HL-60 (cell line): ENCODE results near the gene AFAP1.

Source experiments
- DNase-seq, 2 experiments: peaks; one replicate each; pipeline ENCODE4 v3.0.0-alpha.2; 2010 to 2020; ENCODE audit warnings: low read depth in 1 of 2, low spot score in 1 of 2
- H3K27ac ChIP-seq: fragments of 250-450 bp; sonication (Bioruptor Pico); replicated peaks from 2 replicates; pipeline ENCODE4 v1.5.1; 2020; ENCODE audit warnings: mild to moderate bottlenecking, moderate library complexity
- H3K27me3 ChIP-seq: fragments of 250-450 bp; sonication (Bioruptor Pico); 2 replicates; pipeline ENCODE4 v1.5.1; 2021; ENCODE audit warnings: mild to moderate bottlenecking, moderate library complexity; ENCODE audit not compliant: insufficient read depth, poor library complexity, severe bottlenecking
- H3K4me3 ChIP-seq: replicated peaks from 2 replicates; pipeline ENCODE4 v1.5.1; 2011; ENCODE audit warnings: mild to moderate bottlenecking, control low read depth, low read length; ENCODE audit not compliant: insufficient read depth
- CTCF ChIP-seq: IDR thresholded peaks from one replicate; pipeline ENCODE4 v1.5.1; 2011; ENCODE audit warnings: low read length, control low read depth, inconsistent platforms; ENCODE audit not compliant: insufficient read depth
- GABPA ChIP-seq: IDR thresholded peaks from 2 replicates; pipeline ENCODE4 v1.6.1; 2012; ENCODE audit warnings: low read depth
- POLR2AphosphoS5 ChIP-seq: IDR thresholded peaks from 2 replicates; pipeline ENCODE4 v1.6.1; 2012; ENCODE audit warnings: low read depth
- REST ChIP-seq: IDR thresholded peaks from 2 replicates; pipeline ENCODE4 v1.6.1; 2012; ENCODE audit warnings: low read depth; ENCODE audit not compliant: insufficient replicate concordance
- SPI1 ChIP-seq: IDR thresholded peaks from 2 replicates; pipeline ENCODE4 v1.6.1; 2012; ENCODE audit warnings: low read depth, mild to moderate bottlenecking, borderline replicate concordance

The AFAP1 gene

GRCh38 chr4:7970361-7970946 lies 30.8 kb upstream of the AFAP1 start:
- no peak for DNase-seq
- Histone ChIP-seq H3K4me3 (no peak overlapping the region), H3K27me3 (peaks cover 14% of the 10 kb centered on the region), H3K27ac (no peak overlapping the region)
- no peak for TF ChIP-seq SPI1
- TF ChIP-seq REST = no peak
- TF ChIP-seq POLR2AphosphoS5 = no peak
- no peak for TF ChIP-seq CTCF
- no peak for TF ChIP-seq GABPA

GRCh38 chr4:7968262-7968896 lies 28.7 kb upstream of the AFAP1 start:
- Histone ChIP-seq H3K4me3 (no peak overlapping the region), H3K27me3 (peaks cover 14% of the 10 kb centered on the region), H3K27ac (no peak overlapping the region)
- no peak for DNase-seq
- TF ChIP-seq CTCF (no peak), POLR2AphosphoS5 (no peak), GABPA (no peak), SPI1 (no peak), REST (no peak)

GRCh38 chr4:7967501-7968261 lies 28.0 kb upstream of the AFAP1 start:
- TF ChIP-seq POLR2AphosphoS5 (no peak), GABPA (no peak), CTCF (no peak), SPI1 (no peak), REST (no peak)
- Histone ChIP-seq H3K27ac (no peak overlapping the region), H3K27me3 (peaks cover 14% of the 10 kb centered on the region), H3K4me3 (no peak overlapping the region)
- DNase-seq = no peak
